AG09309 (cell line): ENCODE data around the gene PQBP1.

Experiments used
- DNase-seq: peaks from one replicate; pipeline ENCODE4 v3.0.0-alpha.2; 2010; ENCODE audit warnings: low read depth
- H3K4me3 ChIP-seq: 2 replicates; pipeline ENCODE4 v1.5.1; 2011; ENCODE audit warnings: mild to moderate bottlenecking, low read depth, low read length, moderate library complexity; ENCODE audit not compliant: control insufficient read depth
- TF ChIP-seq, protein P1 (sequence below): IDR thresholded peaks from 2 replicates; pipeline ENCODE4 v1.5.1; 2011; ENCODE audit warnings: mild to moderate bottlenecking, low read depth, low read length, inconsistent platforms; ENCODE audit not compliant: insufficient read depth, control insufficient read depth; ENCODE audit errors: missing control alignments

The PQBP1 gene

DNA sequence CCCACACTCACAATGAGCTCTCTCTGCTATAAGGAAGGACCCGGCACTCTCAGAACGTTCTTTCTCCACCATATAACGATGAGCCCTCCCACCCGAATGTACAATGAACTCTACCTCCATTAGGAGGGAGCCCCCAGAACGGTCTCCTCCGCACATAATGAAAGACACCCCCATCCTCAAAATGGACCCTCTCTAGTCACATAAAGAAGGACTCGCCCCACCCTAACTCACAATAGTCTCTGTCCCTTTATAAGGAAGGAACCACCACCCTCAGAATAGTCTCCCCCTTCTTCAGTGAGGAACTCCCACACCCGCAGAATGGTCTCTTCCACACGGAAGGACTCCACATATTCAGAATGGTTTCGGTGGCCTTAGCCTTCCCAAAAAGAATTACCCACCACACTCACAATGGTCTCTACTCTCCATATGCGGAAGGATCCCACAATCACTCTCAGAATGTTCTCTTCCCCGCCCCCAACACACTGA lies 13.2 kb downstream of the PQBP1 start:
- peak overlapping the region; percentile 85 for H3K4me3 ChIP-seq
- TF ChIP-seq, protein P1, sequence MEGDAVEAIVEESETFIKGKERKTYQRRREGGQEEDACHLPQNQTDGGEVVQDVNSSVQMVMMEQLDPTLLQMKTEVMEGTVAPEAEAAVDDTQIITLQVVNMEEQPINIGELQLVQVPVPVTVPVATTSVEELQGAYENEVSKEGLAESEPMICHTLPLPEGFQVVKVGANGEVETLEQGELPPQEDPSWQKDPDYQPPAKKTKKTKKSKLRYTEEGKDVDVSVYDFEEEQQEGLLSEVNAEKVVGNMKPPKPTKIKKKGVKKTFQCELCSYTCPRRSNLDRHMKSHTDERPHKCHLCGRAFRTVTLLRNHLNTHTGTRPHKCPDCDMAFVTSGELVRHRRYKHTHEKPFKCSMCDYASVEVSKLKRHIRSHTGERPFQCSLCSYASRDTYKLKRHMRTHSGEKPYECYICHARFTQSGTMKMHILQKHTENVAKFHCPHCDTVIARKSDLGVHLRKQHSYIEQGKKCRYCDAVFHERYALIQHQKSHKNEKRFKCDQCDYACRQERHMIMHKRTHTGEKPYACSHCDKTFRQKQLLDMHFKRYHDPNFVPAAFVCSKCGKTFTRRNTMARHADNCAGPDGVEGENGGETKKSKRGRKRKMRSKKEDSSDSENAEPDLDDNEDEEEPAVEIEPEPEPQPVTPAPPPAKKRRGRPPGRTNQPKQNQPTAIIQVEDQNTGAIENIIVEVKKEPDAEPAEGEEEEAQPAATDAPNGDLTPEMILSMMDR = no peak
- no peak for DNase-seq

DNA sequence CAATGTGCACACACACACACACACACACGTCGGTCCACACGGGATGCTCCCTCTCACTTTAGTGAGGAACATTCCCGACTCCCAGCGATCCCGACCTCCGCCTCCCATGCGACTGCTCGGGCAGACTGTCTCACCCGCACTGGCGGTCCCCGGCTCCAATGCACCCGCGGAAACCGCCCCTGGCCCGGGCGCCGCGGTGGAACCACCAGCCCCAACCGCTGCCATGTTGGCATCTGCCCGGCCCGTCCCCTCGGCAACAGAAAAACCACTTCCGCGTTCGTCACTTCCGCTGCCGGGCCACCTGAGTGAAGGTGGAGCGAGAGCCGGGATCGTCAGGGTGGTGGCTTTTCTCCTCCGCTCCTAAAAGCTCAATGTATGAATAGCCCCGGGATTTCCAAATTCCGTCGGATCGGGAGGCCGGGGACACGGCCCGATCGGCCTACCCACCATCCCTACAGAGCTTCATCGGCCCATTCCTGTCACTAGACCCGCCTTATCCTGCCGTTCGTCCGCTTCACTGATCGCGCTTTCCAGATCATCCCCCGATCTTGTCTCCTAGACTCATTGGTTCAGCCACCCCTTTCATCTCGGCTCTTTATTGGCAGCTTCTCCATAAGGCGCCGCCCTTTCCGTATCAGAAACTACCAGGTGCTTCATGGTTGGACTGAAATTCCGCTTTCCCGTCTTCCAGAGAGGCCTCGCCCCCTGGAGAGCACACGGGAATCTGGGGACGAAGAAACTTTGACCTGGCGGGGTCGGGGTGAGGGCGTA lies 13.9 kb downstream of the PQBP1 start, which contains the start of gene SLC35A2:
Gene SLC35A2 (minus strand): TSS at position 235 of the 771 bp plus-strand sequence. CDS start 10 bp downstream, at position 225.
- TF ChIP-seq, protein P1 = no peak
- DNase-seq = no peak
- H3K4me3 ChIP-seq = peak within 1 kb of the TSS; percentile 85

DNA sequence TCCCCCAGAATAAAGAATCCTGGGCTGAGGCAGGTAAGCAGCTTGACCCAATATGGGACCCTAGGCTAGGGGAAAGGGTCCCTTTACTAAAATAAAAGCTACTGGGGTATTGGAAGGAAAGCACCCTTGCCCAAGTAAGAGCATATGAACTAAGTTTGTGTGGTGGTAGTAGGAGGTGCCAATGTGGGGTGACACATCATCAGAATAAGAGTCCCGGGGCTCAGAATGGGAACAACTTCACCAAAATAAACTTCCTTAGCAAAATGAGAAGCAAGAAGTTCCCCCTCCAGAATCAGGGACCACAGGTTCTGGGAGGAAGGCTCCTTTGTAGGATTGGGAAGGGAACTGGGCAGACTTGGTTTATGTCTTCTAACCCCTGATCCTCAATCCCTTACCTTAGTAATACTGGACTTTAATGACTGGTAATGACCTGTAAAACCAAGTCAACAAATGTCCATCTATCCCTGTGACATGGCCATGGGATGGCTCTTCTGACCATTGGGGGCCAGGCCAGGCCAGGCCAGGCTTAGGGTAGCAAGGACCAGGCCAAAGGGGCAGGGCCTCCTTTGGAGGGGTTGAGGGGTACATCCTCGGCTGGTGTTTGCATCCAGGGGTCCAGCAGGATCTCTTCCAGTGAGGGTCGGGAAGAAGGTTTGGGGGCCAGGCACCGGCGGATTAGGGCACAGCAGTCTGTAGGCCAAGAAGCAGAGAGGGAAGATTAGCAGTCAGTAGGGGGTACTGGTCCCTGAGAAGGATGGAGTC lies 16.1 kb downstream of the PQBP1 start:
- TF ChIP-seq, protein P1 = no peak
- no peak overlapping the region for H3K4me3 ChIP-seq
- no peak for DNase-seq

DNA sequence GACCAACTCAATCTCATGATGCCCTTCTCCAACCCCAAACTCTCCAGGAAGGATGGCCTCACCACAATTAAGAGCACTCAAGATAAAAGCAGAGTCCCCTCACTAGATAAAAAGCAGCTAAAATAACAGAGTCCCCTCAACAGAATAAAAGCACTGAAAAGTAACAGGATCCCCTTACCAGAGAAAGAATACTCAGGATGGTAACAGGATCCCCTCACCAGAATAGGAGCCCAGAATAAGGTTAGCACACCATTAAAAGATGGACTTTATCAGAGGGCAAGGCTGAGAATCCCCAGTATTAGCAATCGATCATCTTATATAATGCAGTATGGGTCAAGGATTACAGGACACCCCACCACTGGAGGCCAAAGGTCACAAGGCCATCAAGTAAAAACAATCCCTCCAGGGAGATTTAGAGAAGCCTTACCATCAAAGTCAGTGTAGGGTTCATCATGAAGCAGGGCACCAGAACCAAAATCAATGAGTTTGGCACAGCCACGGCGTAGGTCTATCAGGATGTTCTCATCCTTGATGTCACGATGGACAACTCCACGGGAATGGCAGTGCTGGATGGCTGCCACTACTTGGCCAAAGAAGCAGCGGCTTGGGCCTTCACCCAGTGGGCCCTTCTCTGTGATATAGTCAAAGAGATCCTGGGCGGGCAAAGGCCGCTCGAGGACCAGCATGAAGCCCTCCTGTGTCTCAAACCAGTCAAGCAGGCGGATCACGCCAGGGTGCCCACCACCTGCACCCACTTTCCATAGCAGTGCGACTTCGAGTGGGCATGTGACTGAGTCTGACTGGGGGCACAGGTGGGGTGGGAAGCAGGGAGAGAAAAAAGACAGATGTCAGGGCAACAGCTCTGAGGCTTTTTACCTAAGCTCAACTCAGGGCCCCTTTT lies 17.1 kb downstream of the PQBP1 start:
- TF ChIP-seq, protein P1 = no peak
- no peak for DNase-seq
- no peak overlapping the region for H3K4me3 ChIP-seq

DNA sequence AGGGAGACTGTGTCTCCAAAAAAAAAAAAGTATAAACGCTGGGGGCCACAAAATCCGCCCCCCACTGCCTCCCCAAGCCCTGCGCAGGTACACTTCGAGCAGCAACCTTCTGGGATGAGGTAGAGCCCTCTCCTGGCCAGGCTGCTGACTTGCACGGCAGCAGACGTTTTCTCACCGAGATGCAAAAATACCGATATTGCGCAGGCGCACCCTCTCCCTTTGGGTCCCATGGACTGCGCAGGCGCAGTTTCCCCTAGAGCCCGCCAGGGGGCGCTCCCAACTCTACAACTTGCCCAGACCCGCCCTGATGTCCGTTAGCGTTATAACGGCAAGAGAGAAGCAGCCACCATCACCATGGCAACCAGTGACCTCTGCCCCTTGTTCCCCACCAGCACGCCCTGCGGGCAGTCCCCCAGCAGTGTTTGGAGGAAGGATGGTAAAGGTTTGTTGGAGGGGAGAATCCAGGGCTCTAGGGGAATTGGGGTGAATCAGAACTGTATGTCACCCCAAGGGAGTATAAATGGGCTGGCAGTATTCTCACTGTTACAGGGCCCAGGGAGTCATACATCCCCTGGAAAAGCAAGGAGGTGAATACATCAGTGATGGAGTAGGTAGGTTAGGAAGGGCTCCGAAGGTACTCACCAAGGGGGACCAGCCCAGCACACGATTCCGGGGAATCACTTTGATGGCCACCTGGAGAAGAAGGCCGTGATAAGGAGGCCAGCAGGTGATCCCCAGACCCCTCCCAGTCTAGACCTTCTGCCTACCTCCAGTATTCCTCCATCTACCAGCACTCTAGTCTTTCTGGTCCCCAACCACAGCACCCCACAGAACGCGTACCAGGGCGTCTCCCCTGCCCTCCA lies 19.6 kb downstream of the PQBP1 start:
- TF ChIP-seq, protein P1 = peak; percentile 83
- peak; percentile 55 for DNase-seq
- no peak overlapping the region for H3K4me3 ChIP-seq

DNA sequence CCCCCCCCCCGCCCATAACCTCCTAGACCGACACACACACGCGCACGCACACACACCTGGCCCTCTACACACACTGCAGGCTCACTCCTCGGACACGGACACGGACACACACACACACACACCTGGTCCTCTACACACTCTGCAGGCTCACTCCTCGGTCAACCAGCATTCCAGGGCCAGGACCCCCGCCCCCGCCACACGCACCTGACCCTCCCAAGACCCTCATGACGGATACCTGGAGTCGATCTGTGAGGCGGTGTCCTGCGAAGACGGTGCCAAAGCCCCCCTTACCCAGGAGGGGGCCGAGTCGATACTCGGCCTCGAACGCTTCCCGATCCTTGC lies 20.5 kb downstream of the PQBP1 start:
- TF ChIP-seq, protein P1 = no peak
- peak overlapping the region; percentile 67 for H3K4me3 ChIP-seq
- no peak for DNase-seq
